OCI-M2 (cell line): ENCODE results near the gene GDF10.

Experiments used
- DNase-seq: peaks from one replicate; lab custom pipeline; 2025; ENCODE audit not compliant: unreplicated experiment; lab: John Stamatoyannopoulos, UW

Gene GDF10

DNA sequence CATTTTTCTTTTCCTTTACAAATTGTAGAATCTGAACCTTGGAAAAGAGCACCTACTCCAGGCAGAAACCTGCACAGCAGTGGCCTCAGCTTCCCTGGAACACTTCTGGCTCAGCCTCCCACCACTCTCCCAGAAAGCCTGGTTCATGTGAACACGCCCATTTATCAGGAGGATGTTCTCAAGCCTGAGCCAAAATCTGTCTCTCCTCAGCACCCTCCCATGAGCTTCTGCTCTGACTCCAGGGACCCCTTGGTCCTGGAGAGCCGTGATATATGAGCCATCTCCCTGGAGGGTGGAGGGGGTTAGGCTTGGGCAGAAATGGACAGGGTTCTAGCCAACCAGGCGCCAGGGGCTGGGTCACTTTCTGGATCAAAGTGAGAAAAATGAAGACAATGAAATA lies 32.4 kb downstream of the GDF10 start:
- DNase-seq, result no peak

GRCh38 chr10:47332946-47333345 lies 32.9 kb downstream of the GDF10 start:
- DNase-seq, result no peak

DNA sequence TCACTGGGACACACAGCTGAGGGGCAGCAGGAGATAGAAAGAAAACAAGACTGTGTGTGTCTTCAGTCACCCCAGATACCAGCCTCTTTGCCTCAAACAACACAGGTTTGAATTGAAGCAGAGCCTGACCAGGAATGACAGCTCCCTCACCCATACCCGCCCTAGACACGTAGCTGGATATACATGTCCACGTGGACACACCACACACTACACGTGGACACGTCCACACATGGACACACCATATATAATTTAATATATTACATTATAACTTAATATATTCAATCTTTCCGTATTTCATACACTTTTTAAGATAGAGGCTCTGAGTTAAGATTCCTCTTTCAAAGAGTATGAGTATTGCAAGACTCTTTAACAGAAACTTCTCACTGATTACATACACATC lies 33.5 kb downstream of the GDF10 start:
- DNase-seq, result no peak

DNA sequence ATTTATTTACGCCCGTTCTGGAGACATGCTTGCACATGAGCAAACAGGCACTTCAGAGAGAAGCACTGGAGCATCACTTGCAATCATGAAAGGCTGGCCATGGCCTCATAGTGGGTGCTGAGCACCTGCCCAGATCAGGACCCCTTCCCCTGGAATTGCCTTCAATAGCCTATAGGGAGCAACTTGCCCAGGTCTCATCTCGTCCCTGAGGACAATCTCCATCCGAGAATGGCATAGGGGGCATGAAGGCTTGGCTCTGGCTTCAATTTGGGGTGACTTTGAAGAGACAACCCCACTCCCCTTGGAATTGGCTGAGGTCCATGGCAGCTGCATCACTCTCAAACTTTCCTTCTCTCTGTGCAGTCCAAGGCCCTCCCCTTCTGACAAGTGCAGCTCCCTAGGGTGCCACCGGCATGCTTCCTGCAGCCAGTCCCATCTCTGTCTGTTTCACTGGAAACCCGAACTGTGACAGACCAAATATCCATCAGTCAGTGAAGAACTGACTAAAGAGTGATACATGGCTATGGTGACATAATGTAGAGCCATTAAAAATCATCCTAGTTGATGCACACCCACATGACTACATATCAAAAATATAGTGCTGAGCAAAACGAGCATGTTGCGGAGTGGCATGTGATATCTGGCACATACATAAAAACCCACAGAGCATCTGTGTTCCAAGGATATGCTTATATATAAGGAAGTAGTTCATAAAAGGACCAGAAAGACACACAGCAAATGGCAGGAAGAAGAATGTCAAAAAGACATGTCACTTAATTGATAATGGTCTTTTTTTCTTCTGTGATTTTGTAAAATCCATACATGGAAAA lies 34.7 kb downstream of the GDF10 start:
- DNase-seq, result no peak

DNA sequence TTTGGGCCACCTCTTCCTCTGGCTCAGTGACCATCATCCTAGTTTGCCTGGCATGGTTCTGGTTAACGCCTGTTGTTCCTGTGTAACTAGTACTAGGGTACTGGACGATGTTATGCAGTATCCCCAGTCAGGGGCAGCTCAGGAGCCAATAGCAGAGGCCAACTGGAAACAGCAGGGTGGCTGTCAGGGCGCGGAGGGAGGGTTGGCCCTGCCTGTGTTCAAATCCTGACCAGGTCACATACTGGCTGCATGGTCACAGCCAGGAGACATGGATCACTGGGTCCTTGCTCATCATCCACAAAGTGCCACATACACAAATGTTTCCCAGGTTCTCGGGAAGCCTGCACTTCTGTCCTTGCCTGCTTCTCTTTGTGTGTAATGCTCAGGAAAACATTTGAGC lies 35.9 kb downstream of the GDF10 start:
- no peak for DNase-seq

- DNase-seq, result no peak
Measured at GRCh38 chr10:47336387-47337134, 36.6 kb downstream of the GDF10 start.

GRCh38 chr10:47337310-47337709 lies 37.3 kb downstream of the GDF10 start:
- DNase-seq, result no peak

GRCh38 chr10:47339186-47339735 lies 39.3 kb downstream of the GDF10 start:
- no peak for DNase-seq

- no peak for DNase-seq
Measured at GRCh38 chr10:47339759-47340607, 40.0 kb downstream of the GDF10 start.

DNA sequence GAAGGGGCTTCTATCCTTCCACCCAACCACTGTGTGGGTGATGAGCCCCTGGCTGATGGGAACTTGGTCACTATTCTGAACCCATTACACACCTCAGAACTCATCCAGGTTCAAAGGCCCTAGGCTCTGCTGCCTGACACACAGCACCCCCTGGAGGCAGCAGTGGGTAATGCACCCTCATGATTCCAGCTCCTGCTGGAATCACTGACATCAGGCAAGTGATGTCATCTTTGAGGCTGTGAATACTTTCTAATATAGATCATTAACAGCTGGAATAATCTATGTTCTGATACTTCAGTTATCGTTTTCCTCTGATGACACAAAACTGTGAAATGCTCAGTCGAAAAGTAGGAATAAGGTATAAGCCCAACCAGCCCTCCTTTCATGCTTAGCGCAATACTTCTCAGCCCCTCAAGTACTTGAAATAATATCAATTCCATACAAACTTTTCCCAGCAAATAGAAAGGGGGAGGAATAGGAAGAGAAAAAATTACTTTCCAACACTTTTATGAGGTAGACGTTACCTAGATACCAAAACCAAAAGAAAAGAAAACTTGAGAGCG lies 40.7 kb downstream of the GDF10 start:
- DNase-seq, result no peak

DNA sequence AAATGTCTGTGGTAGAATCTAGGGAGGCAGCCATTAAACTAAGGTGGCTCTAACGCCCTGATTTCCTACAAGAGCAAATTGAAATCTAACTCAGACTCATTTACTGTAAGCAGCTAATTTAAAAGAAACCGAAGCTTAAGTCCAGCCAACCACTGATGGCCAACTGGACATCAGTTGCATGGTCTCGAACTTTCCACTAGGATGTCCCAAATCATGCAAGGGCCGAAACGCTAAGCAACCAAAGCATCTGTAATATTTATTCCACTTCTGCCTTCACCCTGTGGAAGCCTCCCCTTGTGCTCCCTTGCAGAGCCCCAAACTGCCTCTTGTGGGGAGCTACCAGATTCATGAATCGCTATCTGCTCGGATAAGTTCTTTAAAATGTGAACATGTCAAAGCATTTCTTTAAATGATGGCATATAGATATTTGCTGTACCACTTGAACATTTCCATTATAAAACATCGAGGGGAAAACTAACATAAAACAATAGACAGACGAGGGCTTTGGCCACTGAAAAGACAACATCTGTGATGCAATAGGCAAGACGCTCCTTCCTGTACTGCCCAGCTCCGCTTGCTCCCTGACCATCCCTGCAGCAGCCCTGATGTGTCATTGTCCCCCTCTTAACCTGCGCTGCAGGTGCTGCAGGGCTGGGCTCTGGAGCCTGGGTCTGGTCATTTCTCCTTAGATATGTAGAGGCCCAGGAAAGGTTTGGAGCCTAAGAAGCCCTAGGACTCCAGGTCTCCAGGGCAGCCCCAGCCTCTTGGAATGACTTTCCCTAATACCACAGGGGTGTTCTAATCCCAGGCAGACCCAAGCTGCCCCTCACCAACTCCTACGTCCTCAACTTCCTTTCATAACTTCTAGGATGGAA lies 45.2 kb downstream of the GDF10 start:
- DNase-seq, result no peak

DNA sequence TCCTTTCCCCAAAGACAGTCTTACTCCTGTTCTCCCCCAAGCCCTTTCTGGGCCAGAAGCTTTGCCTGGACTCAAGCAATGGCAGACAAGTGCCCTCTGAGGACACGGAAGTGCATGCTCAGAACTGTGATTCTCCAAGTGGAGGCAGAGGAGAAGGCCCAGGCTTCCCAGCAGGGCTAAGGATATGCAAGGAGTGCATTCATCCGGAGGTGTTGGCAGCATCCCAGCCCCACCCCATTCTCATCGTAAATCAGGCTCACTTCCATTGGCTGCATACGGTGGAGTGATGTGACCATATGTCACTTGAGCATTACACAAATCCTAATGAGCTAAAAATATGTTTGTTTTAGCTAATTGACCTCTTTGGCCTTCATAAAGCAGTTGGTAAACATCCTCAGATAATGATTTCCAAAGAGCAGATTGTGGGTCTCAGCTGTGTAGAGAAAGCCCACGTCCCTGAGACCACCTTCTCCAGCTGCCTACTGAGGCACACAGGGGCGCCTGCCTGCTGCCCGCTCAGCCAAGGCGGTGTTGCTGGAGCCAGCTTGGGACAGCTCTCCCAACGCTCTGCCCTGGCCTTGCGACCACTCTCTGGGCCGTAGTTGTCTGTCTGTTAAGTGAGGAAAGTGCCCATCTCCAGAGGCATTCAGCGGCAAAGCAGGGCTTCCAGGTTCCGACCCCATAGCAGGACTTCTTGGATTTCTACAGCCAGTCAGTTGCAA lies 46.7 kb downstream of the GDF10 start:
- no peak for DNase-seq

GRCh38 chr10:47347303-47347675 lies 47.3 kb downstream of the GDF10 start:
- no peak for DNase-seq

DNA sequence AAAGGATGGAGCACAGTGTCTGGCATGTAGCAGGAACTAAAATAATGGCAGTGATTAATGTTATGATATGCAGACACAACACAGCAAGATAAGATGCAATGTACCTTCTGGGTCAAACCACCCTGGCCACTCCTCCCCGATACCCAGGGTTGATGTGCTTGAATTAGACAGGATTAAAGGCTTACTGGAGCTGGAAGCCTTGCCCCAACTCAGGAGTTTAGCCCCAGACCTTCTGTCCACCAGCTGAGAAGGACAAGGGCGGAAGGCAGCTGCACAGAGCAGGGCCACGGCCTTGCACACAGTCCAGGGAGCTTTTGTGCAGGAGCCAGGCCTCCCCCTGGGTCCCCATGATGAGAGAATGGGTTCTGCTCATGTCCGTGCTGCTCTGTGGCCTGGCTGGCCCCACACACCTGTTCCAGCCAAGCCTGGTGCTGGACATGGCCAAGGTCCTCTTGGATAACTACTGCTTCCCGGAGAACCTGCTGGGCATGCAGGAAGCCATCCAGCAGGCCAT lies 48.2 kb downstream of the GDF10 start, which contains the start of gene RBP3:
TSS of gene RBP3 (plus strand) at position 226 of the 514 bp plus-strand sequence. CDS start at position 348, 122 bp downstream.
- no peak for DNase-seq

- DNase-seq, result no peak
Measured at GRCh38 chr10:47348661-47349470, 48.9 kb downstream of the GDF10 start.

DNA sequence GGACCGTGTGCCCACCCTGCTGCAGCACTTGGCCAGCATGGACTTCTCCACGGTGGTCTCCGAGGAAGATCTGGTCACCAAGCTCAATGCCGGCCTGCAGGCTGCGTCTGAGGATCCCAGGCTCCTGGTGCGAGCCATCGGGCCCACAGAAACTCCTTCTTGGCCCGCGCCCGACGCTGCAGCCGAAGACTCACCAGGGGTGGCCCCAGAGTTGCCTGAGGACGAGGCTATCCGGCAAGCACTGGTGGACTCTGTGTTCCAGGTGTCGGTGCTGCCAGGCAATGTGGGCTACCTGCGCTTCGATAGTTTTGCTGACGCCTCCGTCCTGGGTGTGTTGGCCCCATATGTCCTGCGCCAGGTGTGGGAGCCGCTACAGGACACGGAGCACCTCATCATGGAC lies 49.5 kb downstream of the GDF10 start:
- no peak for DNase-seq

GRCh38 chr10:47349941-47350371 lies 50.0 kb downstream of the GDF10 start:
- DNase-seq, result no peak
